NCI-H2029 (cell line): ENCODE data around the gene DOK6.
"Not testable (repeated sequence)": the region's sequence is repeated elsewhere in the genome, so short reads cannot be mapped to it uniquely, and the experiment has no call there.

Experiments
- DNase-seq: peaks from one replicate; lab custom pipeline; 2025; lab: John Stamatoyannopoulos, UW

The DOK6 gene

GRCh38 chr18:69814861-69815385 lies 414.2 kb downstream of the DOK6 start:
- DNase-seq = no peak

GRCh38 chr18:69817335-69817940 lies 416.8 kb downstream of the DOK6 start:
- no peak for DNase-seq

- DNase-seq = no peak
Observed at GRCh38 chr18:69819460-69819859, 418.8 kb downstream of the DOK6 start.

- no peak for DNase-seq
Observed at GRCh38 chr18:69820538-69820937, 419.9 kb downstream of the DOK6 start.

GRCh38 chr18:69830189-69830588 lies 429.5 kb downstream of the DOK6 start:
- no peak for DNase-seq

- DNase-seq = not testable (repeated sequence)
Observed at GRCh38 chr18:69834980-69835379, 434.3 kb downstream of the DOK6 start.

GRCh38 chr18:69838003-69838402 lies 437.3 kb downstream of the DOK6 start:
- no peak for DNase-seq

GRCh38 chr18:69838620-69839411 lies 438.1 kb downstream of the DOK6 start:
- no peak for DNase-seq

- DNase-seq = no peak
Observed at GRCh38 chr18:69839497-69839896, 438.8 kb downstream of the DOK6 start.

- no peak for DNase-seq
Observed at GRCh38 chr18:69840001-69840400, 439.3 kb downstream of the DOK6 start.

- no peak for DNase-seq
Observed at GRCh38 chr18:69840445-69840844, 439.8 kb downstream of the DOK6 start.

- no peak for DNase-seq
Observed at GRCh38 chr18:69841117-69841516, 440.4 kb downstream of the DOK6 start.

GRCh38 chr18:69843015-69843414 lies 442.3 kb downstream of the DOK6 start:
- DNase-seq = no peak

- DNase-seq = no peak
Observed at GRCh38 chr18:69844656-69845055, 444.0 kb downstream of the DOK6 start.

- peak; percentile 57 for DNase-seq
Observed at GRCh38 chr18:69845593-69846506, 445.2 kb downstream of the DOK6 start.

GRCh38 chr18:69853051-69853450 lies 452.4 kb downstream of the DOK6 start:
- no peak for DNase-seq

GRCh38 chr18:69854455-69854854 lies 453.8 kb downstream of the DOK6 start:
- no peak for DNase-seq

- no peak for DNase-seq
Observed at GRCh38 chr18:69858897-69859296, 458.2 kb downstream of the DOK6 start.

- not testable (repeated sequence) for DNase-seq
Observed at GRCh38 chr18:69864802-69865201, 464.1 kb downstream of the DOK6 start.

GRCh38 chr18:69865776-69866175 lies 465.1 kb downstream of the DOK6 start:
- no peak for DNase-seq

- DNase-seq = no peak
Observed at GRCh38 chr18:69866212-69866611, 465.5 kb downstream of the DOK6 start.

- no peak for DNase-seq
Observed at GRCh38 chr18:69870736-69871135, 470.0 kb downstream of the DOK6 start.
